Neural cell (in vitro differentiated cells): Measurements from ENCODE around the gene FAM171A2. TPM values are rescaled to one million over a fixed set of nuclear protein-coding genes. Genes with fewer than 3 reads are reported as not detected.
"Not testable (repeated sequence)": the region's sequence is repeated elsewhere in the genome, so short reads cannot be mapped to it uniquely, and the experiment has no call there.

Experiments
- H2AFZ ChIP-seq: fragments of 200-600, 300-800 bp; sonication (generic), shearing (Covaris generic); 2 replicates; pipeline ENCODE4 v1.6.0; 2014; ENCODE audit warnings: low read depth, mild to moderate bottlenecking, antibody characterized with exemption, low read length, moderate library complexity
- H3F3A ChIP-seq: fragments of 200-600 bp; shearing (Covaris generic); 2 replicates; pipeline ENCODE4 v1.6.1; 2016; ENCODE audit warnings: mild to moderate bottlenecking, moderate library complexity, mixed read lengths, antibody characterized with exemption, low read length; ENCODE audit not compliant: insufficient read depth, poor library complexity, severe bottlenecking
- H3K27ac ChIP-seq: fragments of 200-600, 300-800 bp; sonication (generic), shearing (Covaris generic); 2 replicates; pipeline ENCODE4 v1.5.1; 2014; ENCODE audit warnings: mild to moderate bottlenecking, low read length, moderate library complexity
- H3K27me3 ChIP-seq: fragments of 300-800, 200-600 bp; sonication (generic), shearing (Covaris generic); 2 replicates; pipeline ENCODE4 v1.6.0; 2014; ENCODE audit warnings: mild to moderate bottlenecking, low read depth, low read length, moderate library complexity; ENCODE audit not compliant: insufficient read depth
- H3K36me3 ChIP-seq: fragments of 300-800, 200-600 bp; sonication (generic), shearing (Covaris generic); 2 replicates; pipeline ENCODE4 v1.5.1; 2014; ENCODE audit warnings: mild to moderate bottlenecking, antibody characterized with exemption, low read length, moderate library complexity; ENCODE audit not compliant: insufficient read depth
- H3K4me2 ChIP-seq: fragments of 300-800, 200-600 bp; sonication (generic), shearing (Covaris generic); 2 replicates; pipeline ENCODE4 v1.6.0; 2014; ENCODE audit warnings: mild to moderate bottlenecking, low read length
- H3K4me3 ChIP-seq: fragments of 300-800, 200-600 bp; sonication (generic), shearing (Covaris generic); 2 replicates; pipeline ENCODE4 v1.5.1; 2014; ENCODE audit warnings: mild to moderate bottlenecking, low read length, moderate library complexity
- H3K79me2 ChIP-seq: fragments of 200-600 bp; shearing (Covaris generic); replicated peaks from 2 replicates; pipeline ENCODE4 v1.6.0; 2014; ENCODE audit warnings: mild to moderate bottlenecking, low read length, moderate library complexity; ENCODE audit not compliant: insufficient read depth
- H3K9ac ChIP-seq: fragments of 300-800, 200-600 bp; sonication (generic), shearing (Covaris generic); 2 replicates; pipeline ENCODE4 v1.6.1; 2016; ENCODE audit warnings: mild to moderate bottlenecking, low read length, mixed read lengths
- H3K9me2 ChIP-seq: fragments of 200-600 bp; shearing (Covaris generic); 2 replicates; pipeline ENCODE4 v1.6.1; 2016; ENCODE audit warnings: mild to moderate bottlenecking, low read length, mixed read lengths; ENCODE audit not compliant: insufficient read depth
- H3K9me3 ChIP-seq: fragments of 200-600, 300-800 bp; sonication (generic), shearing (Covaris generic); 2 replicates; pipeline ENCODE4 v1.6.1; 2016; ENCODE audit warnings: mild to moderate bottlenecking, mixed run types, low read length, moderate library complexity, mixed read lengths
- H4K20me1 ChIP-seq: fragments of 200-600 bp; shearing (Covaris generic); 2 replicates; pipeline ENCODE4 v1.6.1; 2016; ENCODE audit warnings: mild to moderate bottlenecking, mixed run types; ENCODE audit not compliant: insufficient read depth
- EP300 ChIP-seq: fragments of 450-650 bp; conservative IDR thresholded peaks from 2 replicates; pipeline ENCODE4 v1.6.1; 2014; ENCODE audit warnings: antibody characterized with exemption, mild to moderate bottlenecking, moderate library complexity; ENCODE audit not compliant: poor library complexity, severe bottlenecking
- EZH2 ChIP-seq: fragments of 200-600, 300-800 bp; shearing (Covaris generic), sonication (generic); IDR thresholded peaks from 2 replicates; pipeline ENCODE4 v1.6.1; 2014; ENCODE audit warnings: antibody characterized with exemption, low read length, borderline replicate concordance, mild to moderate bottlenecking; ENCODE audit not compliant: insufficient read depth, poor library complexity, severe bottlenecking
- MXI1 ChIP-seq: fragments of 450-650 bp; conservative IDR thresholded peaks from 2 replicates; pipeline ENCODE4 v1.6.1; 2014; ENCODE audit warnings: antibody characterized with exemption, mild to moderate bottlenecking; ENCODE audit not compliant: poor library complexity, severe bottlenecking
- POLR2AphosphoS5 ChIP-seq: IDR thresholded peaks from 2 replicates; pipeline ENCODE4 v1.6.1; 2012
- RAD21 ChIP-seq: fragments of 450-650 bp; conservative IDR thresholded peaks from 2 replicates; pipeline ENCODE4 v1.6.1; 2014; ENCODE audit warnings: antibody characterized with exemption, mild to moderate bottlenecking, moderate library complexity
- SMC3 ChIP-seq: fragments of 450-650 bp; conservative IDR thresholded peaks from 2 replicates; pipeline ENCODE4 v1.6.1; 2014; ENCODE audit warnings: antibody characterized with exemption, mild to moderate bottlenecking, moderate library complexity; ENCODE audit not compliant: poor library complexity
- TAF1 ChIP-seq: IDR thresholded peaks from 2 replicates; pipeline ENCODE4 v1.6.1; 2012; ENCODE audit warnings: low read depth
- polyA plus RNA-seq: library from polyadenylated mRNA; depleted of rRNA; stranded (reverse); fragments of >200 nt; gene quantifications from 2 replicates; pipeline ENCODE4 v1.2.3, GENCODE V29; 2014
- TF ChIP-seq, protein P1 (sequence below): fragments of 450-650 bp; IDR thresholded peaks from 2 replicates; pipeline ENCODE4 v1.5.1; 2014; ENCODE audit warnings: antibody characterized with exemption, mild to moderate bottlenecking, moderate library complexity; ENCODE audit not compliant: poor library complexity, severe bottlenecking
- TF ChIP-seq, protein P2 (sequence below): IDR thresholded peaks from 2 replicates; pipeline ENCODE4 v1.6.1; 2012; ENCODE audit warnings: borderline replicate concordance

FAM171A2 gene
- polyA plus RNA-seq, 1 donor from 2014 or later, result 73.6 TPM

DNA sequence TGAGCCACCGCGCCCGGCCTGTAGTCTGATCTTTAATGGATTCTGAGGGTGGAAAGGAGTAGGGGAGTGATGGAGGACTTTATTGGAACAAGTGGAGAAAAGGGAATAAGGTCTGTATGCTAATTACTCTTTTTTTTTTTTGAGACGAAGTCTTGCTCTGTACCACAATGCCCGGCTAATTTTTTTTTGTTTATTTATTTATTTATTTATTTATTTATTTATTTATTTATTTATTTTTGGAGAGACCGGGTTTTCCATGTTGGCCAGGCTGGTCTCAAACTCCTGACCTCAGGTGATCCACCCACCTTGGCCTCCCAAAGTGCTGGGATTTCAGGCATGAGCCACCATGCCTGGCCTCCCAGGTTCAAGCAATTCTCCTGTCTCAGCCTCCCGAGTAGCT, 34.1 kb downstream of the FAM171A2 start:
- H3K79me2 ChIP-seq, H3F3A ChIP-seq, H3K9me2 ChIP-seq, H3K9me3 ChIP-seq, H2AFZ ChIP-seq, H3K27ac ChIP-seq, H3K27me3 ChIP-seq, H3K4me2 ChIP-seq, H3K36me3 ChIP-seq, H3K4me3 ChIP-seq, H4K20me1 ChIP-seq, H3K9ac ChIP-seq: not testable (repeated sequence)

DNA sequence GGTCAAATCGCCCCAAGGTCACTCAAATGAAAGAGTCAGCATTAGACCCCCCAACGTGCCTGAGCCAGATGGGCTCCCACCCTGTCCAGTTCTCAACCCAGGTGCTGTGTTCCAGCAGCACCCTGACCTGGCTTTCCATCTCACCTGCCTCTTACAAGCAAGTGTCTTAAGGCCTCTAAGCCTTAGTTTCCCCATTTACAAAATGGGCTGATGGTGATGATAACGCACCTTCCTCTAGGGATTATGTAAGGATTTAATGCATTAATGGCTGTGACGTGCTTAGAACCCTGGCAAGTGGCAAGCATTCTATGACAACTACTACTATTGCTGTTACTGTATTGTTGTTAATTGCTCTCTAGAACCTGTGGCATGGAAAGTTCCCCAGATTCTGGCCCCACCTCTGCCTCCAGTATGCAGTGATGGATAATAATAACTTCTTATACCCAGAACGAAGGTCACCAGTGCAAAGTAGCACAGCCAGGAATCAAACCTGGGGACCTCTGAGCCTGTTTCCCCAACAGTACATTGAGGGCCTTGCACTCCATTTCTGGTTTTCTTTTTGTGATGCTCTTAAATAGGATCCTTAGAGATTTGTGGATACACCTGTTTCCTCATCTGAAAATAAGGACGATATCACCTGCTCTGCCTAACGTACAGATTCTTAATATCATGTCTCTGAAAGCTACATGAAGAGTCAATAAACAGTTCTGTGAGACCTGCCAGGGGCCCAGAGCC, 35.8 kb downstream of the FAM171A2 start:
- Histone ChIP-seq H3K79me2 (peaks cover 5% of the 10 kb centered on the region), H3K9me2 (no peaks in the 10 kb centered on the region), H3K9me3 (no peaks in the 10 kb centered on the region), H3F3A (no peaks in the 10 kb centered on the region), H3K27me3 (peaks cover 7% of the 10 kb centered on the region), H3K4me2 (no peak overlapping the region), H4K20me1 (no peaks in the 10 kb centered on the region), H3K4me3 (no peak overlapping the region), H3K9ac (no peak overlapping the region), H2AFZ (no peak overlapping the region), H3K36me3 (no peaks in the 10 kb centered on the region), H3K27ac (no peak overlapping the region)
- TF ChIP-seq TAF1 (no peak), RAD21 (no peak), SMC3 (no peak), EP300 (no peak), EZH2 (no peak), POLR2AphosphoS5 (no peak), MXI1 (no peak)
- TF ChIP-seq, protein P1, sequence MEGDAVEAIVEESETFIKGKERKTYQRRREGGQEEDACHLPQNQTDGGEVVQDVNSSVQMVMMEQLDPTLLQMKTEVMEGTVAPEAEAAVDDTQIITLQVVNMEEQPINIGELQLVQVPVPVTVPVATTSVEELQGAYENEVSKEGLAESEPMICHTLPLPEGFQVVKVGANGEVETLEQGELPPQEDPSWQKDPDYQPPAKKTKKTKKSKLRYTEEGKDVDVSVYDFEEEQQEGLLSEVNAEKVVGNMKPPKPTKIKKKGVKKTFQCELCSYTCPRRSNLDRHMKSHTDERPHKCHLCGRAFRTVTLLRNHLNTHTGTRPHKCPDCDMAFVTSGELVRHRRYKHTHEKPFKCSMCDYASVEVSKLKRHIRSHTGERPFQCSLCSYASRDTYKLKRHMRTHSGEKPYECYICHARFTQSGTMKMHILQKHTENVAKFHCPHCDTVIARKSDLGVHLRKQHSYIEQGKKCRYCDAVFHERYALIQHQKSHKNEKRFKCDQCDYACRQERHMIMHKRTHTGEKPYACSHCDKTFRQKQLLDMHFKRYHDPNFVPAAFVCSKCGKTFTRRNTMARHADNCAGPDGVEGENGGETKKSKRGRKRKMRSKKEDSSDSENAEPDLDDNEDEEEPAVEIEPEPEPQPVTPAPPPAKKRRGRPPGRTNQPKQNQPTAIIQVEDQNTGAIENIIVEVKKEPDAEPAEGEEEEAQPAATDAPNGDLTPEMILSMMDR, result no peak
- TF ChIP-seq, protein P2, sequence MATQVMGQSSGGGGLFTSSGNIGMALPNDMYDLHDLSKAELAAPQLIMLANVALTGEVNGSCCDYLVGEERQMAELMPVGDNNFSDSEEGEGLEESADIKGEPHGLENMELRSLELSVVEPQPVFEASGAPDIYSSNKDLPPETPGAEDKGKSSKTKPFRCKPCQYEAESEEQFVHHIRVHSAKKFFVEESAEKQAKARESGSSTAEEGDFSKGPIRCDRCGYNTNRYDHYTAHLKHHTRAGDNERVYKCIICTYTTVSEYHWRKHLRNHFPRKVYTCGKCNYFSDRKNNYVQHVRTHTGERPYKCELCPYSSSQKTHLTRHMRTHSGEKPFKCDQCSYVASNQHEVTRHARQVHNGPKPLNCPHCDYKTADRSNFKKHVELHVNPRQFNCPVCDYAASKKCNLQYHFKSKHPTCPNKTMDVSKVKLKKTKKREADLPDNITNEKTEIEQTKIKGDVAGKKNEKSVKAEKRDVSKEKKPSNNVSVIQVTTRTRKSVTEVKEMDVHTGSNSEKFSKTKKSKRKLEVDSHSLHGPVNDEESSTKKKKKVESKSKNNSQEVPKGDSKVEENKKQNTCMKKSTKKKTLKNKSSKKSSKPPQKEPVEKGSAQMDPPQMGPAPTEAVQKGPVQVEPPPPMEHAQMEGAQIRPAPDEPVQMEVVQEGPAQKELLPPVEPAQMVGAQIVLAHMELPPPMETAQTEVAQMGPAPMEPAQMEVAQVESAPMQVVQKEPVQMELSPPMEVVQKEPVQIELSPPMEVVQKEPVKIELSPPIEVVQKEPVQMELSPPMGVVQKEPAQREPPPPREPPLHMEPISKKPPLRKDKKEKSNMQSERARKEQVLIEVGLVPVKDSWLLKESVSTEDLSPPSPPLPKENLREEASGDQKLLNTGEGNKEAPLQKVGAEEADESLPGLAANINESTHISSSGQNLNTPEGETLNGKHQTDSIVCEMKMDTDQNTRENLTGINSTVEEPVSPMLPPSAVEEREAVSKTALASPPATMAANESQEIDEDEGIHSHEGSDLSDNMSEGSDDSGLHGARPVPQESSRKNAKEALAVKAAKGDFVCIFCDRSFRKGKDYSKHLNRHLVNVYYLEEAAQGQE, result no peak
